Progenitor cell of endocrine pancreas (in vitro differentiated cells): ENCODE results near the gene APAF1. TPM values are rescaled to one million over a fixed set of nuclear protein-coding genes. Genes with fewer than 3 reads are reported as not detected.
"Not testable (repeated sequence)": the region's sequence is repeated elsewhere in the genome, so short reads cannot be mapped to it uniquely, and the experiment has no call there.

ENCODE experiments used
- DNase-seq: peaks from one replicate; pipeline ENCODE4 v3.0.0; 2021; ENCODE audit warnings: low spot score; ENCODE audit not compliant: unreplicated experiment
- H3K27ac Mint-ChIP-seq: 2 replicates; pipeline ENCODE4 v1.8.0; 2021; ENCODE audit warnings: mild to moderate bottlenecking, moderate library complexity, mixed read lengths
- H3K27me3 Mint-ChIP-seq: 2 replicates; pipeline ENCODE4 v1.8.0; 2021; ENCODE audit warnings: mixed read lengths
- H3K36me3 Mint-ChIP-seq: 2 replicates; pipeline ENCODE4 v1.8.0; 2022; ENCODE audit warnings: mixed read lengths; ENCODE audit not compliant: insufficient read depth
- H3K4me1 Mint-ChIP-seq: 2 replicates; pipeline ENCODE4 v1.8.0; 2021; ENCODE audit warnings: low read depth, mixed read lengths
- H3K4me3 Mint-ChIP-seq: 2 replicates; pipeline ENCODE4 v1.8.0; 2021; ENCODE audit warnings: low read depth, mild to moderate bottlenecking, moderate library complexity, mixed read lengths
- H3K9me3 Mint-ChIP-seq: 2 replicates; pipeline ENCODE4 v1.8.0; 2021; ENCODE audit warnings: low read depth, mixed read lengths
- total RNA-seq: library from RNA; stranded (reverse); gene quantifications from 2 replicates; pipeline ENCODE4 v1.2.1, GENCODE V29; 2021
- TF ChIP-seq, protein P1 (sequence below): fragments of 200-600 bp; sonication (generic); IDR thresholded peaks from one replicate; pipeline ENCODE4 v1.5.0; 2021; ENCODE audit warnings: antibody characterized with exemption, mild to moderate bottlenecking; ENCODE audit not compliant: unreplicated experiment

The APAF1 gene
- total RNA-seq, 1 donor from 2014 or later, result 30.9 TPM

DNA sequence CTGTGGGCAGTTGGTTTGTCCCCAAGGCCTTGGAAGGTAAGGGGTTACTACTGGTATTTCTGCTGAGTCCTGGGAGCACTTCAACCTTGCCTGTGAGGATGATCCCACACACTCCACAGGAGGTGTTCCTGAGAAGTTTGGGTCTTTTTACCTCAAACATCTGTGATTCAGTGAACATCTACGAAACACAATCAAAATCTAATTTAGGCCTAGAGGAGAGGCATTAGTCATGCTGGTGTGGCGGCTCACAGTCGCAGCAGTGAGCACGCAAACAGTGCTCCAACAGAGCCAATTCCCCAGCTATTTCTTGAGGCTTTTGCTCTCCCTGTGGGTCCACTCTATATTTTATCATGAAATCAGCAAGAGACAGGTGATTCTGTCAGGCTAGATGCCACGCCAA lies 107.6 kb downstream of the APAF1 start:
- TF ChIP-seq, protein P1, sequence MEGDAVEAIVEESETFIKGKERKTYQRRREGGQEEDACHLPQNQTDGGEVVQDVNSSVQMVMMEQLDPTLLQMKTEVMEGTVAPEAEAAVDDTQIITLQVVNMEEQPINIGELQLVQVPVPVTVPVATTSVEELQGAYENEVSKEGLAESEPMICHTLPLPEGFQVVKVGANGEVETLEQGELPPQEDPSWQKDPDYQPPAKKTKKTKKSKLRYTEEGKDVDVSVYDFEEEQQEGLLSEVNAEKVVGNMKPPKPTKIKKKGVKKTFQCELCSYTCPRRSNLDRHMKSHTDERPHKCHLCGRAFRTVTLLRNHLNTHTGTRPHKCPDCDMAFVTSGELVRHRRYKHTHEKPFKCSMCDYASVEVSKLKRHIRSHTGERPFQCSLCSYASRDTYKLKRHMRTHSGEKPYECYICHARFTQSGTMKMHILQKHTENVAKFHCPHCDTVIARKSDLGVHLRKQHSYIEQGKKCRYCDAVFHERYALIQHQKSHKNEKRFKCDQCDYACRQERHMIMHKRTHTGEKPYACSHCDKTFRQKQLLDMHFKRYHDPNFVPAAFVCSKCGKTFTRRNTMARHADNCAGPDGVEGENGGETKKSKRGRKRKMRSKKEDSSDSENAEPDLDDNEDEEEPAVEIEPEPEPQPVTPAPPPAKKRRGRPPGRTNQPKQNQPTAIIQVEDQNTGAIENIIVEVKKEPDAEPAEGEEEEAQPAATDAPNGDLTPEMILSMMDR, result no peak
- no peak overlapping the region for H3K27ac Mint-ChIP-seq
- peaks cover 2% of the 10 kb centered on the region for H3K27me3 Mint-ChIP-seq

DNA sequence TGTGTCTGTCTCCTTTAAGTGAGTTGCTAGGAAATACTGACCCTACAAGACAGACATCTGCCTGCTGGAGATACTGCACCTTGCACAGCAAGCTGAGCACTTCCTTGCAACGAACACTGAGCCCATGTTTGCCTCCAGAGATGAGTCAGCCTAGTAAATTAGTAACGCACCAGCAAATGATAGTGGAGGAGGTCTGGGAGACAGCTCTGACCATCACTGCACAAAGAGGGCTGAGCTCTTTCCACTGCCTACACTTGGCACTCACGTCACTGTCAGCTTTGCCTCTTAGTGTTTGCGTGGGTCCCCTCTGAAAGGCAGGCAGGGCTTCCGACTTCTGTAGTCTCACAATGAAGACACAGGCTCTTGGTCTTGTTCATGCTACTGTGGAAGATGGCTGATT lies 109.0 kb downstream of the APAF1 start:
- TF ChIP-seq, protein P1, result no peak
- no peak overlapping the region for H3K27ac Mint-ChIP-seq
- no peaks in the 10 kb centered on the region for H3K9me3 Mint-ChIP-seq
- H3K4me1 Mint-ChIP-seq, result peaks cover 1% of the 10 kb centered on the region
- H3K27me3 Mint-ChIP-seq, result peaks cover 2% of the 10 kb centered on the region
- no peak overlapping the region for H3K4me3 Mint-ChIP-seq
- DNase-seq, result no peak
- no peaks in the 10 kb centered on the region for H3K36me3 Mint-ChIP-seq

More for the DNA sequence above, 107.6 kb downstream of the APAF1 start:
- H3K4me3 Mint-ChIP-seq, result no peak overlapping the region
- no peak for DNase-seq
- no peaks in the 10 kb centered on the region for H3K9me3 Mint-ChIP-seq
- peaks cover 1% of the 10 kb centered on the region for H3K4me1 Mint-ChIP-seq
- no peaks in the 10 kb centered on the region for H3K36me3 Mint-ChIP-seq

DNA sequence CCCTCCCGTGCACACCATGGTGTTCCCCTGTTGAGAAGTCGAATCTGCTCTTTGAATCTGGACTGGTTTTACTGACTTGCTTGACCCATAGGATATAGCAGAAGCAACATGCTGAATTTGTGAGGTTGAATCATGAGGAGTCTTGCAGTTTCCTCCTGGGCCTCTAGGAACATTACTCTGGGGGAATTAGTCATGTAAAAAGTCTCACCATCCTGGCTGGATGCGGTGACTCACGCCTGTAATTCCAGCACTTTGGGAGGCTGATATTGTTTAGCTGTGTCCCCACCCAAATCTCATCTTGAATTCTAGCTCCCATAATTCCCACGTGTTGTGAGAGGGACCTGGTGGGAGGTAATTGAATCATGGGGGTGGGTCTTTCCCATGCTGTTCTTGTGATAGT lies 110.8 kb downstream of the APAF1 start:
- H3K4me1 Mint-ChIP-seq, H3K9me3 Mint-ChIP-seq, H3K27me3 Mint-ChIP-seq, H3K27ac Mint-ChIP-seq, DNase-seq, H3K36me3 Mint-ChIP-seq, H3K4me3 Mint-ChIP-seq: not testable (repeated sequence)

DNA sequence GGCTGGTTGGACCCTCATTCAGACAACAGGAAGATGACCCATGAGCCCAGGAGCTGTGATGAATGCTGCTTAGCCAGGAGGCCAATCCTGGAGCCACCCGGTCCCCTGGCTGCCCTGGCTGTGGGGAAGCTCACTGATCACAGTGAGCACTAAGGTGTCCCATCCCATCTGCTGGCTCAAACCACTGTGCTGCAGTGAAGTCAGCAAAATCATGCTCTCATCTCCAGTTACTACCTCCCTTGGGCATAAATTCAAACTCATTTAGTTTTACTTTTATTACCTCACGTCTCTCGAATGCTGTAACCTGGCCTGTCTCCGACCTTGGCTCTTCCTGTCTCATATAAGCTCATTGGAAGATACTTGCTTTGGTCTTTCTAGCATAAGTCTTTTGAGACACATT lies 112.4 kb downstream of the APAF1 start:
- Mint-ChIP-seq H3K36me3 (no peaks in the 10 kb centered on the region), H3K27ac (no peak overlapping the region), H3K27me3 (peaks cover 2% of the 10 kb centered on the region), H3K4me3 (no peak overlapping the region), H3K9me3 (no peaks in the 10 kb centered on the region), H3K4me1 (peaks cover 1% of the 10 kb centered on the region)
- no peak for DNase-seq
- TF ChIP-seq, protein P1, result no peak

DNA sequence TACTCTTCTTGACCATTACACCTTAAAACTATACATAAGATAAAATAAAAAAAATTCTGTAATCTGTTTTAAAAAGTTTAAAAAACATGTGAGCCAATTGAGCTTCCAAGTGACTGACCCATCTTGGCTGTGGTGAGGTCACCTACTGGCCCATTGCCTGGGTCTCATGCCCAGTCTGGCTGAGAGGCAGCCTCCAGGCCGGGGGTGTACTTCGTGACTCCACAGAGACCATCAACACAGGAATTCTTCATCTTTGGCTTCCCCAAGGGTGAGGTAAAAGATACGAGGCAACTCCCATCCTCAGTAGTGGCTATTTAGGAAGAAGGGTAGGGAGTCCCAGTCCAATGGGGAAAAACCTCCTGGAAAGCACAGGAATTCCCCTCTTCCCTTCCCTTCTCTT lies 113.2 kb downstream of the APAF1 start:
- Mint-ChIP-seq H3K27me3 (peaks cover 2% of the 10 kb centered on the region), H3K27ac (no peak overlapping the region), H3K9me3 (no peaks in the 10 kb centered on the region), H3K36me3 (no peaks in the 10 kb centered on the region), H3K4me1 (no peaks in the 10 kb centered on the region), H3K4me3 (no peak overlapping the region)
- TF ChIP-seq, protein P1, result no peak
- DNase-seq, result no peak

DNA sequence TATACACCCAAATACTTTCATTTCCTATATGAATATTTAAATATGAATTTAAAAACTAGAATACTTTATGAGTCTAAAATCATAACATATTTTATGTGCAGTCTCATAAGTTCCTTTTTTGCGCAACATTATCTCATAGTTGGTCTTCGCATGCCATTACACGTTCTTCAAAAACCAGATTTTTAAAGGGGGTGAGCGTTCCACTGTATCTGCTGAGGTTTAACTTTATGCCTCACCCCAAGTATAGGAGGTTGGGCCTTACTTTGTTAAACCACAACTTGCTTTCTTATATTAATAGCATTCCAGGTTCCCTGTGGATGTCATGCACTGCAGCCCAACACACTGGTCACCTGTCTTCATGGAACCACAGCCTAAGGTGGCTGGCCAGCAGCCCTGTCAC lies 118.6 kb downstream of the APAF1 start:
- H3K36me3 Mint-ChIP-seq, result no peaks in the 10 kb centered on the region
- H3K27ac Mint-ChIP-seq, result no peak overlapping the region
- H3K4me3 Mint-ChIP-seq, result no peak overlapping the region
- no peaks in the 10 kb centered on the region for H3K9me3 Mint-ChIP-seq
- no peaks in the 10 kb centered on the region for H3K4me1 Mint-ChIP-seq
- no peak for DNase-seq
- TF ChIP-seq, protein P1, result no peak
- H3K27me3 Mint-ChIP-seq, result no peaks in the 10 kb centered on the region
